Measurements from ENCODE around the gene CD58.

The CD58 gene

DNA sequence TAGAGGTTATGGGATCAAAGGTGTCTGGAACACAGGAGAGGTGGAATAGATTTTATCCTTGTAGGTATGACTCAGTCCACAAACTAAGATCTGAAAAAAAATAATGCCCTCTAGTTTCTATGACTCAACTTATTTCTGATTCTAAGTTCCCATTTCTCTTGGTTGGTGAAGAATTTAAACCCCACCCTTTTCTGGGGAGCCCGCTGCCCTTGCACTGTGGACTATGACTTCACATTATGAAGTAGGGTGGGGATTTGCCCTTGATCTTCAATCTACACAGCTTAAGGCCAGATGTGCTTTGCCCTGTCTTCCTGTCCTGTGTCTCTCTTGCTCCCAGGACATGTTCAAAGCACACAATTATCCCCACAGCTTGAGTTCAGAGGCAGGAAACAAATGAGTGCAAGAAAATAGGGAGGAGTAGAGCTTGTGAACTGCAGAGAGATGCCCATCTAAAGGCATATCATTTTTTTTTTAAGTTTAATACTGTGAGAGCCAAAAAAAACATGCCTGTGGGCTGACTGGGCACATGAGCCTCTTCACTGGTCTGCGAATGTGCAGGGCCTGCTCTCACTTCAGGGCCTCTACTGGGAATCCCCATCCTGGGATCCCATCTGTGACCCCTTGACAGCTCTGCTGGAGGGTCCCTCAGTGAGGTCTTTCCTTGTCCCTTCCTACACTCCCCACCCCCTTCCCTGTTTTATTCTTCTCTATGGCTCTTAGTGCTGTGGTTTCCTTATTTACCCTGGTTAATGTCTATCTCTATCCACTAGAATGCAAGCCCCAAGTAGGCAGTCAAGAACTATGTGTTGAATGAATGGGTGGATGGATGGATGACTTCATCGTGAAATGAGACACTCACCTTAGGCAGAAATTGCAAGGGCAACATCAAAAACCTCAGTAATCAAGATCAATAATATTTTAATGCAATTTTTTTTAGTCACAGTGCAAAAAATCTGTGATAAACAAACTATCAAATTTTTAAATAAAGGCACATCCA lies 61.5 kb downstream of the CD58 start:
- DNase-seq (ENCODE audit: low spot score): peak; percentile 75

DNA sequence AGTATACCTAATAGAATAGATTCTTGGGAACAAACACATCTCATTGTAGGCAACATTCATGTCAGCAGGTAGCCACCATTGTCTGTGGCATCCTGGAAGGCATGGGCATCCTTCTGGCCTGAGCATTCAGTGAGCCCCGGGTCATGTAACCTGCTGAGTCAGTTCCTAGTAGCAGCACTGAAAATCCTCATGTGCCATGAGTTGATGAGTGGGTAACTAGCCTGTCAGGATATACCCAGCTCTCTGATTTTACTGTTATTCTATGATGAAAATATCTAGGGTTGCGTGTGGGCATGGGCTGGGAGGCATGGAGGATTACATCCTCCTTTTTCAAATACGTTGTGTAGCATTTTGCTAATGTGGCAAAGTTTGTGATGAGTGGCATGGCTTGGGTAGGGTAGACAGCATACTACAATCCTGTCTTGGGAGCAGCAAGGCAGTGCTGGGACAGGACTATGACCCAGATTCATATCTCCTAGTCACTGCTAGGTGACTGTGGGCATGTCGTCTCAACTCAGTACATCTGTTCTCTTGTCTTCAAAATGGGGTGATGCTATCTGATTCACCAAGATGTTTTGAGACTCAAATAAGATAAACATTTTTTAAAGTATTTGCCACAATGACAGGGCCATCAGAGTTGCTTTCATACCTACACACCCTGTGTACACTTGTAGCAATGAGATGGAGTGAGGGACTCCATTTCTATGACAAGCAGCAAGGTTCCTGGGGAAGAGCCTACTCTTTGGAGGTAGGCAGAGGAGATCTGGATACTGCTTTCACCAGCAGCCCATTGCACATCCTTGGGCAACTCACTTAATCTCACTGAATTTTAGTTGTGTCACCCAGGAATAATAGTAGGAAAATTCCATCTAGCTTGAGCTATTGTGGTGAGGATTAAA lies 62.5 kb downstream of the CD58 start:
- no peak for DNase-seq (ENCODE audit: low spot score)

DNA sequence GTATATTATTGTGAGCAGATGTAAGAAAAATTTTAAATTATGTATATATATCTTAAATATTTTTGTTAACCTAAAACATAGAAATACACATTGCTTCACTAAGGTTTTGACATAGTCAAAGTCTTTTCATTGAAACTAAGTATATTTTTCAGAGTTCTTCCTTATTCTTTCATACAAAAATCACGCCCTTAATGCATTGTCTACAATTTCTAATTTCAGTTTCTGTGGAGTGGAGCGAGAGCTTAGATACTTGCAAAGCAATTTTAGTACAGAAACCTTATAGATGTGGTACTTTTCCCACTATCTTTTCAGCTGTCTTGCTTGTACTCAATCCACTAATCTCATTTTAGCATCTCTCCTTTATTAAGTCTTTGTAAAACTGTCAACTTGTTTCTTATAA lies 63.2 kb downstream of the CD58 start:
- DNase-seq (ENCODE audit: low spot score): no peak

DNA sequence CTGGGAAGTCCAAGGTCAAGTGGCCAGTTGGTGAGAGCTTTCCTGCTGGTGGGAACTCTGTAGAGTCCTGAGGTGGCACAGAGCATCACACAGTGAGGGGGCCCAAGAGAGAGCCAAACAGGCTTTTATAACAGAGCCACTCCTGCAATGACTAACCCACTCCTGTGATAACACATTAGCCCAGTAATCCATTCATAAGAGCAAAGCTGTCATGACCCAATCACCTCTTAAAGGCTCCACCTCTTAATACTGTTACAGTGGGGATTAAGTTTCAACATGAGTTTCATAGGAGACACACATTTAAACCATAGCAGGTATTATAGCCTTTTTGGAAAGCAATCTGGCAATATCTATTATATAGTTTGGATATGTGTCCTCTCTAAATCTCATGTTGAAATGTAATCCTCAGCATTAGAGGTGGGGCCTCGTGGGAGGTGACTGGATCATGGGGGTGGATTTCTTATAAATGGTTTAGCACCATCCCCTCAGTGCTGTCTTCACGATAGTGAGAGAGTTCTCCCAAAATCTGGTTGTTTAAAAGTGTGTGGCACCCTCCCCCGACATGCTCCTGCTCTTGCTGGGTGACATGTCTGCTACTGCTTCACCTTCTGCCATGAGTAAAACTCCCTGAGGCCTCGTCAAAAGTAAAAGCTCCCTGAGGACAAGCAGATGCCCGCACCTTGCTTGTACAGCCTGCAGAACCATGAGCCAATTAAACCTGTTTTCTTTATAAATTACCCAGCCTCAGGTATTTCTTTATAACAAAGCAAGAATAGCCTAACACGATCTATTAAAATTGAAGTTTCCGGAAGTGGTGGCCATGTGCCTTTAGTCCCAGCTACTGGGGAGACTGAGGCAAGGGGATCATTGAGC lies 64.5 kb downstream of the CD58 start:
- no peak for DNase-seq (ENCODE audit: low spot score)

DNA sequence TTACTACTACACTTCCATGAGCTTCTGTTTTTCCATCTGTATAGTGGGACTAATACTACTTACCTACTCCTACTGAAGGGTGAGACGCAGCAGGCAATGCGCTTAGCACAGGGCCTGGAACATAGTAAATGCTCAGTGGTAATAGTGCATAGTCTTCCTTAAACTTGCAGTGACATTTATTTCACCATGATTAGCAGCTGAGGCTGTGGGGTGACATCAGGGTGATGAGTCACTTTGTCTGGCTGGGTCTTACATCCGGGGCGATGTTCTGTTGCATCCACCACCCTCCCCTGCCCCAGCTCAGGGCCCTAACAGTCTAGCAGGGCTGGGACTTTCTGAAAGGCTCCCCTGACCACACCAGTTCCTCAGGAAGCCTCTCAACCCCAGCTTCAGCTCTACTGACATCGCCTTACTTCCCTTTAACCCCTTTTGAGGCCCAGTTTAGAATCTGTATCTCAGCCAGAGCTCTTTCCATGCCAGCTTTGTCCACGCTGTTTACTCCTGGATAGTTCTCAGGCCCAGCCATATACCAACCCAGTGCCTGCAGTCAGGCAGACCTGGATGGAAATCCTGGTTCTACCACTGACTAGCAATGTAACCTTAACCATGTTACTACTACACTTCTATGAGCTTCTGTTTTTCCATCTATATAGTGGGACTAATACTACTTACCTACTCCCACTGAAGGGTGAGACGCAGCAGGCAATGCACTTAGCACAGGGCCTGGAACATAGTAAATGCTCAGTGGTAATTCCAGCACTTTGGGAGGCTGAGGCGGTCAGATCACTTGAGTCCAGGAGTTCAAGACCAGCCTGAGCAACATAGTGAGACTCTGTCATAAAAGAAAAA lies 66.3 kb downstream of the CD58 start:
- DNase-seq (ENCODE audit: low spot score): peak; percentile 69

DNA sequence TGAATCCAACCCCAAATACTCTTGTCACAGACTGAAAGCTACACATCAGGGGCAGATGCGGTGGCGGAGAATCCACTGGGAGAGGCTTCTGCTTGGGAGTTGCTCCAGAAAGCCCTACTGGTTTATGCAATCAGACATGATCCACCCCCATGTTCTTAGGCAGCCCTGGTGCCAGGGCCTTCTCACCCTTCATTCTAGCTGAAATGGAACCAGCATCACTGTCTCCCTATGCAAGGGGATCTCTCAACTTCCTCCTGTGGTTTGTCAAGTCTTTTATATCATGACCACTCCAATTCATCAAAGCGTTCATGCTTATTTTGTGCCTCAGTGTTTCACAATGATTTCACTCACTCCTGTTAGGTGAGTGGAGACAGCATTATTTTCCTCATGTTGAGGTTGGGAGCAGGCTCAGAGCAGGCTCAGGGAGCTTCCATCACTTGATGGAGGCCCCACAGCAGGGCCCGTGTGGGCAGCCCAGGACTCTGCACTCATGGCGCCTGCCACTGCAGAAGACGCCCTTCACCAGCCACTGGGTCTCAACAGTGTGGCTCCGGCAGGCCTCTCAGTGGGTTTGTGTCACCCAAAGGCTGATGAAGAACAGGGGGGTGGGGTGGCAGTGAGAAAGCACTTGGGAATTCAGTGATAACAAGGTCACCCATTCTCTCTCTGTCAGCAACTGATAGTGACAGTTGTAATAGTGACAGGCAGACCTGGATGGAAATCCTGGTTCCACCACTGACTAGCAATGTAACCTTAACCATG lies 67.1 kb downstream of the CD58 start:
- DNase-seq (ENCODE audit: low spot score): no peak

DNA sequence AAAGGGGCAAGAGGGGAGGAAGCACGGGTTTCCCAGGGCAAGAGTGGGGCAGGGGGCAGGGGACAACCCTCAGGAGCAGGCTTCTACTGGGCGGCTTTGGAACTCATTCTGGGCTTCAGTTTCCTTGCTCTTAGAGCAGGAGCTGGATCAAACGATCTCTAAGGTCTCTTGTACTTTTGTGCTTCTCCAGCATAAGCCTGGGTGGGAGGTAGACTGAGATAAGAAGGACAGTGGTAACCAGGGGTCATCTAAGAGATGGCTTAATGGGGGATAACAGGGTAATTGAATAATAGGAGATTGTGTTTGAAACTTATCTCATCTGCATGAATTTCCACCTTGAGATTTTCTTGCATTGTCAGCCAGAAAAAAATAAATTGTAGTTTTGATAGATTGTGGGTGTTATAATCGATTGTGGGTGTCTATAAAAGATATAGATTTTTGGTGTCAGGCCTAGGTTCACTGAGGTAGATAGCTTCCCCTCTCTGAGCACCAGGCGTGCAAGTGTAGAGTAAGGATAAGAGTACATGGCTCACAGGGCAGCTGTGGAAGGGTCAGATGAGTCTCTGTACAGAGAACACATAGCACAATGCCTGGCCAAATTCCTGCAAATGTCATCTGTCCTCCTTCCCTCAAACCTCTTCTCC lies 68.0 kb downstream of the CD58 start:
- DNase-seq (ENCODE audit: low spot score): no peak

DNA sequence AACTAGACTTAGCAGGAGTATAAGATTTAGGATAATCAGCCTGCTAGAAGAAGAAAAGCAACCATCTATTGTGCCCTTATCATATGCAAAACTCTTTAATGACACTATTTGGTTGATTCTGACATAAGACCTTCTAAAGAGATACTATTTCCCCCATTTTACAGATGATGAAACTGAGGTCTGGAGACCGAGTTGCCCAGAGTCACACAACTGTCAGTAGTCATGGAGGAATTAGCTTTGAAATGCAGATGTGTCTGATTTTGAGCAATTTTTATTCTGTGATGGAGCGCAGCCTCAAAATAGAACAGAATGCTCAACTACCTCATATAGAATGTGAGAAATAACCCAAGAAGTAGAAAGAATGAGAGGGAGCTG lies 69.0 kb downstream of the CD58 start:
- no peak for DNase-seq (ENCODE audit: low spot score)

DNA sequence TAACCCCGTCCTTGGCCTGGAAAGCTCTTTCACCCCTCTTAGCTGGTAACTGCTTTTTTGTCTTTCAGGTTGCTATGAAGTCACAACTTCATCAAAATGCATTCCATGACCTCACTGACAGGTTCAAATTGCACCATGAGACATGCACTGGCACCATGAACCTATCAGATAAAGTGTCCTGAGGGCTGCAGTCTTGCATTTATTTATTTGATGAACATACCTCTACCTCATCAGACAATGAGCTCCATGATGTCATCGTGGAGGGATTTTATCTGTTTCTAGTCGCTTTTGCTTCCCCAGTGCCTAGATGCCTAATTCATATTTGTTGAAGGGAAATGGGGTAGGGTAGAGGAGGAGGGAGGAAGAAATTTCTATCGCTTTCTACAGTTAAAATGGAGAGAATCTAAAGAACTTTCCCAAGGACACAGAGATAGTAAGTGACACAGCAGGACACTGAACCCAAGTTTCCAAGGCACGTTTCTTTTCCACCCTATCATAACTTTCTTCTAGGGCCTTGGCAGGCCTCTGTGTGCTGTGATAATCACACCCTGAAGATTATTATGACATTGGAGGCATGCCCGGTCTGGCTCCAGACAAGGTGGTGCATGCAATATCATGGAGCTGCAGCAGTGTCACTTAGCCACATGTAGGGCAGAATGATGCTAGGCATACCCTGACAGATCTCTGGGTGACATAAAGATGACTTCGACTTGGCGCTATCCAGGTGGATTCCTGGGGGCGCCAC lies 69.5 kb downstream of the CD58 start:
- no peak for DNase-seq (ENCODE audit: low spot score)

DNA sequence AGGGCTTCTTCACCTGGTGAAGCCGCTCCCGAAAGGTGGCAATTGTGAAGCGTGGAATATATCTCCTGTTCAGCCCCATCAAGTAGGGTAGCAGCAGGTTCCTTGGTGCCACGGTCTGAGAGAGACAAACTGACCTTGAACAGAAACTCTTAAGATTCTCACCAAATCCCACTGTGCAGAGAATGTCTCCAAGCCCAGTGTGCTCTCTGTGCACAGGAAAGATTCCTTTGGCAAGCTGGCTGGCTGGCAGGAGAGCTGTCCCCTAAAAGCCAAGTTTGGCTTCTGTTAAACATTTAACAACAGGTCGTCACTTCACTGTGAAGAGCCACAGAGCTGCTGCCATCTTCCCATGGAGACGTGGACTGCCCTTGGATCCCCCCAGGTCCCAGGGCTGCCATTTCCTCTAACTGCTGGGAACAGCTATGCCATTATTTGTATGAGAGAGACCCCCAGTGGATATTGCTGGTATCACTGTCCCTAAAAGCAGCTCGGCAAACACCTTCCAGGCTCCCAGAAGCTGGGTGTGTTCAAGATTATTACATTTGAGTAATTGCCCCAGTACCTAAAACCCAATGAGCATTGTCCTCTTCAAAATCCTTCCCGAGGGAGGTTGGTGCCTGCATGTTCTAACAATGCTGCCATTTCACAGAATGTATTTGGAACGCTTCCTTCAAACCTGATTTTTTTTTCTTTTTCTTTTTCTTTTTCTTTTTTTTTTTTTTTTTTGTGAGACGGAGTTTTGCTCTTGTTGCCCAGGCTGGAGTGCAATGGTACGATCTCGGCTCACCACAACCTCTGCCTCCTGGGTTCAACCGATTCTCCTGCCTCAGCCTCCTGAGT lies 71.8 kb downstream of the CD58 start:
- peak; percentile 77 for DNase-seq (ENCODE audit: low spot score)

DNA sequence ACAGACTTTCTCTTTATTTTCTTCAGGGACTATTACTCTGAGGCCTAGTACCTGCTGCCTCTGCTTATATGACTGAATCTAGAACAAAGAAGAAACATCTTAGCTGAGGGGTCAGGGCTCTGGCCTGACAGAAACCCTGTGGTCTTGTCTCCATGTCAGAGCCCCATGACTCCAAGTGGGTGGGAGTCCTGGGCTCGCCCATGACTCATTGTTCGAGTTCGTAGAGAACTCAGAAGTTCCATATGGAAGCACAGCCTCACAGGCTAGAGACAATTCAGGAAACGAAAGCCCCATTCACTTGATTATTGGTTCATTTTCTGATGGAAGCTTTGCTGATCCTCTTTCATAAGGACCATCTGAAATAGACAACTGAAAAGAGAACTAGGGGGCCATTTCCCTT lies 73.2 kb downstream of the CD58 start:
- no peak for DNase-seq (ENCODE audit: low spot score)

DNA sequence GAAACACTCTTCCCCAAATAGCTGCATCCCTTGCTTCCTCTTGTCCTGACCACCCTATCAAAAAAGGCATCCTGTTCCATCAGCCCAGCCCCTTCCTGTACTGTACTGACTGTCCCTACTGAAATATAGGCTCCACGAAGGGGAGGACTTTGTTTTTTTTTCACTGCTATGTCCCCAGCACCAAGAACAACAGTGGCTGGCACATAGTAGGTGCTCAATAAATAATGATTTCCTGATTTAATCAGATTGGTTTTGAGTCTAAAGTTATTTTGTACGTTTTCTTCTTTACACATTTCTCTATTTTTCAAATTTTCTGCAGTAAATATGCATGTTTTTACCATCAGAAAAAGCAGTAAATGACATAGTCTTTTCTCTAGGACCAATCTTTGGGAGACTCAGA lies 73.9 kb downstream of the CD58 start:
- DNase-seq (ENCODE audit: low spot score): no peak

DNA sequence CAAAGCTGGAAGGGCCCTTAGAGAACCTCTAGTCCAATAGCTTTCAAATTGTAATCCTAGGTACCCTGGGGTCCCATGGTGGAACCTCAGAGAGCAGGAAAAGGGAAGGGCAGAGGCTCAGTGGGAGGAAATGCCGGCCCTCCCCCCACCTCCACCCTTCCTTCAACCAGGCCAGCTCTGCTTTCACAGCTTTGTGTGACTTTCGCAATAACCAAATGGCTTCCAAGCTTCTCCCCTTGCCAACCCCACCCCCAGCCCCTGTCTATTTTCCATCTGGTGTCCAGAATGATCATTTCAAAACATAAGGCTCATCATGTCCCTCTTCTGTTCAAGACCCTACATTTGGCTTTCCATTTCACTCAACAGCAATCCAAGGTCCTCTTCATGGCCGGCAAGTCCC lies 74.4 kb downstream of the CD58 start:
- DNase-seq (ENCODE audit: low spot score): no peak

DNA sequence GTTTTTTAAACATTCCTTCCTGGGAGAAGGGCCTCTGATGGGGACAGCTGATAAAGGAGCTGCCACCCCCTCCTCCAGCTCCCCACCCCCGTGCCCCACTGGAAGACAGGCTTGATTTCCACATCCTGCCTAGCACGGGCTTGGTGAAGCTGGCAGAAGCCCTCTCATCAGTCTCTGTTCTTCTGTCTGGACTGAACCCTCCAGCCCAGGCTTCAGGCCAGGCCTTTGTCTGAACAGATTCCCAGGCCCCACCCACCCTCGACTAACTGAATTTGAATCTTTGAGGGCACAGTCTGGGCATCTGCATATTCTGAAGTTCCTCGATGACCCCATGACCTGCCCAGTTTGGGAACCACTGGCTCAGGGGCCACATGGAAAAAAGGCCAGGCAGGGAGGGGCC lies 75.3 kb downstream of the CD58 start:
- no peak for DNase-seq (ENCODE audit: low spot score)

DNA sequence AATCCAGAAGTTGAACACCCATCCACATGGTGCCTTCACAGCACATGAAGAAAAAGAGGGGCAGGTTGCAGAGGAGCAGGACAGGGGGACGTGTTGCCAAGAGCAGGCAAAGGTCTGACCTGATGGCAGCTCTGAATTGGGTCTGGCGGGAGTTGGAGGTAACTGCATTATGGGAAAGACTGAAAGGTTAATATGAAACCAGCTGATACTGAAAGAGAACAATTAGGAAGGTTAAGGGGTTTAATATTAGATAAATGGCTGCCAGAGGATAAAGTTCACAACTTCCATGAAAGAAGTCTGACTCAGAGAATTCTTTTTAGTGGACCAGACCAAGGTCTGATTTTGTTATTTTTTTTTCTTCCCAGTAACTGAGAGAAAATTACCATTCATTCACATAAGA lies 76.1 kb downstream of the CD58 start:
- DNase-seq (ENCODE audit: low spot score): no peak

DNA sequence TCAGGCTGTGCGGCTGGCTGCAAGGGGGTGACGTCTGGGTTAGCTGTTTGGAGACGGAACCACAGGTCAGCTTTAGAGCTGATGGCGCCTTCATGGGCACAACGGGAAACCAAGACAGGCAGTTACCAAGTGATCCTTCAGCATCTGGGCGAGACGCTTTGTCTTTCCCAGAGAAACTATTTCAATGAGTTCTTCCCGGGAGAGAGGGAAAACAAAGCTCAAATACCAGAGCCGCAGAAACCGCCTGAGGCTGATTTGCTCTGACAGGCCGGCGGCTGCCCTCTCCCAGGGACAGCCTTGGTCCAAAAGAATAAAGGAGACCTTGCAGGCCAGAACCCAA lies 76.5 kb downstream of the CD58 start:
- no peak for DNase-seq (ENCODE audit: low spot score)

DNA sequence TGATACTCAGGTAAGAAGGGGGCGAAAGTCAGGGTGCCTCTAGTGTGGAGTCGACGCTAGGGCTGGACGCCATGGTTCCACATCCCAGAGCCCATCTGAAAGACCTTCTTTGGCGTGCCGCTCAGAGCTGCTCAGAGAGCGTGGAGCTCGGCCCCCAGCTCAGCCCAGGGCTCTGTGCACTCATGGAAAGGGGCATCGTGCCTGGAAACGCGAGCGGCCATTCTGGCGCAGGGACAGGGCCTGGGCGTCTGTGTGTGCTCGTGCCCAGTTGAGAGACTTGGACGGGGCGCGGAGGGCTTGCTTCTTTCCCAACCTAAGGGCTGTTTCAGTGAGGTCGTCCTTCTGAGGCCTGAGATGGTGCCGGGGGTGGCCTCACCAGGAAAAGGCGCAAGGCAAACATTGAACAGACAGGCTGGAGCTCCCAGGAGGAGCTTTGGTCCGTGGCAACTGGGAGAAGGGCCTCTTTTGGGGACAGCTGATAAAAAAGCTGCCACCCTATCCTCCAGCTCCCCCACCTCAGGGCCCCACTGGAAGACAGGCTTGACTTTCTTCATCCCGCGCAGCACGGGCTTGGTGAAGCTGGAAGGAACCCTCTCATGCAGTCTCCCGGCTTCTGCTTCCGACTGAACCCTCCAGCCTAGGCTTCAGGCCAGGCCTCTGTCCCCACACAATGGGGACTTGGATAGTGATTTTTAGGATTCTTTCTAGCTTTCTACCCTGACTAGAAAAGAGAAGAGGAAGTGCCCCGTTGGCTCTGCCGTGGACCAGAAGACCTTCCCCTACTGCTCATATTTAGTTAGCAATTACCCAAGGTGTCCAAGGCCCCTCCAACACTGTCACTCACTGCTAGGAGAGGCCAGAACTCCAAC lies 77.1 kb downstream of the CD58 start:
- no peak for DNase-seq (ENCODE audit: low spot score)
